Measurements from ENCODE around the gene HECTD2.

DNA sequence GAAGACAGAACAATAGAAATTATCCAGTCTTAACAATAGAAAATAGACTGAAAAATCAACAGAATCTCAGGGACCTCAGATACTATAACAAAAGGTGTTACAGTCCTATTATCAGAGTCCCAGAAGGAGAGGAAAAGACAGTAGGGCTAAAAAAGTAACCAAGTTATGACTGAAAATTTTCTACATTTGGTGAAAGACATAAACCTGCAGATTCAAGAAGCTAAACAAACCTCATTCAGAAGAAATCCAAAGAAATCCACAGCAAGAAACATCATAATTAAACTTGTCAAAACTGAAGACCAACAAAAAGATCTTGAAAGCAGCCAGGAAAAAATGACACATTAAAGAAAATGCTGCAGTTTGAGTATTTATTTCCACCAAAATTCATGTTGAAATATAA, 41.9 kb downstream of the HECTD2 start:
- TF ChIP-seq, protein P1, sequence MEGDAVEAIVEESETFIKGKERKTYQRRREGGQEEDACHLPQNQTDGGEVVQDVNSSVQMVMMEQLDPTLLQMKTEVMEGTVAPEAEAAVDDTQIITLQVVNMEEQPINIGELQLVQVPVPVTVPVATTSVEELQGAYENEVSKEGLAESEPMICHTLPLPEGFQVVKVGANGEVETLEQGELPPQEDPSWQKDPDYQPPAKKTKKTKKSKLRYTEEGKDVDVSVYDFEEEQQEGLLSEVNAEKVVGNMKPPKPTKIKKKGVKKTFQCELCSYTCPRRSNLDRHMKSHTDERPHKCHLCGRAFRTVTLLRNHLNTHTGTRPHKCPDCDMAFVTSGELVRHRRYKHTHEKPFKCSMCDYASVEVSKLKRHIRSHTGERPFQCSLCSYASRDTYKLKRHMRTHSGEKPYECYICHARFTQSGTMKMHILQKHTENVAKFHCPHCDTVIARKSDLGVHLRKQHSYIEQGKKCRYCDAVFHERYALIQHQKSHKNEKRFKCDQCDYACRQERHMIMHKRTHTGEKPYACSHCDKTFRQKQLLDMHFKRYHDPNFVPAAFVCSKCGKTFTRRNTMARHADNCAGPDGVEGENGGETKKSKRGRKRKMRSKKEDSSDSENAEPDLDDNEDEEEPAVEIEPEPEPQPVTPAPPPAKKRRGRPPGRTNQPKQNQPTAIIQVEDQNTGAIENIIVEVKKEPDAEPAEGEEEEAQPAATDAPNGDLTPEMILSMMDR (conservative IDR thresholded peaks at IDR 0.05; ENCODE audit: low read length), result no peak
- TF ChIP-seq EZH2phosphoT487 (IDR thresholded peaks at IDR 0.05; ENCODE audit: borderline replicate concordance, low read depth, low read length), result no peak
